A549 (cell line): ENCODE measurements around the gene EPS8.

ENCODE experiments used
- CHD2 ChIP-seq: fragments of 150-350 bp; IDR thresholded peaks from 2 replicates; pipeline ENCODE4 v1.6.1; 2014; ENCODE audit warnings: low read length; ENCODE audit not compliant: partially characterized antibody
- JUN ChIP-seq, 2 experiments: fragments of >200 bp; sonication (Bioruptor Twin); formaldehyde crosslinking; IDR thresholded peaks; 2 replicates in 1 of 2; 3 replicates in 1 of 2; pipeline ENCODE4 v1.6.1; 2016 to 2017
- MAZ ChIP-seq: fragments of 150-350 bp; IDR thresholded peaks from 2 replicates; pipeline ENCODE4 v1.6.1; 2014; ENCODE audit warnings: antibody characterized with exemption, low read depth, low read length, borderline replicate concordance
- TF ChIP-seq, protein P1 (sequence below): fragments of >200 bp; sonication (Bioruptor Twin); formaldehyde crosslinking; IDR thresholded peaks from 3 replicates; pipeline ENCODE4 v1.5.1; 2016

DNA sequence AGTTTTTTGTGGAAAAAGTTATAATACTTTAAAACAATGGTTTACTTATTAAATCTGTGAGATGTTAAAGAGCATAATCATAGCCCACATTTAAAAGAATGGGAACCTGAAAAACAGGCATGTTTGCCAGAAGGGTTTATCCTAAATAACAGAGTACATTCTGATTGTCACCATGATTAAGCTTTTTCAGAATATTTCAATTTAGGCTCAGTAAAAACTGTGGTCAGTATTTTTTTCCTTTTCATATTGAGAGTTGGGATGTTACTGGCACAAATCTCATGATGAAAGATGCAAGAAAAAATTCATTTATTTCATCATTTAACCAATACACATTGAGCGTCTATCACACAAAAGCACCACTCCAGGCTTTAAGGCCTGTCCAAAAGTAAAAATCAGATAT is 18.6 kb downstream of the EPS8 start:
- TF ChIP-seq JUN (IDR thresholded peaks at IDR 0.05) (no peak), CHD2 (no peak), MAZ (no peak)
- TF ChIP-seq, protein P1, sequence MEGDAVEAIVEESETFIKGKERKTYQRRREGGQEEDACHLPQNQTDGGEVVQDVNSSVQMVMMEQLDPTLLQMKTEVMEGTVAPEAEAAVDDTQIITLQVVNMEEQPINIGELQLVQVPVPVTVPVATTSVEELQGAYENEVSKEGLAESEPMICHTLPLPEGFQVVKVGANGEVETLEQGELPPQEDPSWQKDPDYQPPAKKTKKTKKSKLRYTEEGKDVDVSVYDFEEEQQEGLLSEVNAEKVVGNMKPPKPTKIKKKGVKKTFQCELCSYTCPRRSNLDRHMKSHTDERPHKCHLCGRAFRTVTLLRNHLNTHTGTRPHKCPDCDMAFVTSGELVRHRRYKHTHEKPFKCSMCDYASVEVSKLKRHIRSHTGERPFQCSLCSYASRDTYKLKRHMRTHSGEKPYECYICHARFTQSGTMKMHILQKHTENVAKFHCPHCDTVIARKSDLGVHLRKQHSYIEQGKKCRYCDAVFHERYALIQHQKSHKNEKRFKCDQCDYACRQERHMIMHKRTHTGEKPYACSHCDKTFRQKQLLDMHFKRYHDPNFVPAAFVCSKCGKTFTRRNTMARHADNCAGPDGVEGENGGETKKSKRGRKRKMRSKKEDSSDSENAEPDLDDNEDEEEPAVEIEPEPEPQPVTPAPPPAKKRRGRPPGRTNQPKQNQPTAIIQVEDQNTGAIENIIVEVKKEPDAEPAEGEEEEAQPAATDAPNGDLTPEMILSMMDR: no peak
